Islet precursor cell (in vitro differentiated cells): ENCODE measurements around the gene ZNF592.
A peak's percentile ranks its signal among the peaks of the same experiment; 100 is the strongest.
"Not testable (repeated sequence)": the region's sequence is repeated elsewhere in the genome, so short reads cannot be mapped to it uniquely, and the experiment has no call there.

Source experiments
- DNase-seq: peaks from one replicate; pipeline ENCODE4 v3.0.0-alpha.2; 2018

Gene ZNF592

GRCh38 chr15:84748274-84749110 lies at the start of gene ZNF592:
TSS of gene ZNF592 (plus strand) at chr15:84748592. CDS start at chr15:84782676, 34,084 bp downstream.
- peak; percentile 89 for DNase-seq

- DNase-seq = no peak
These were observed 48.7 kb upstream of the ZNF592 start for GRCh38 chr15:84699538-84700191.

- no peak for DNase-seq
These were observed 45.4 kb upstream of the ZNF592 start for GRCh38 chr15:84702961-84703482.

- no peak for DNase-seq
These were observed 44.6 kb upstream of the ZNF592 start for GRCh38 chr15:84703808-84704207.

GRCh38 chr15:84714372-84714771 lies 34.0 kb upstream of the ZNF592 start:
- no peak for DNase-seq

GRCh38 chr15:84714821-84715220 lies 33.6 kb upstream of the ZNF592 start:
- DNase-seq = no peak

GRCh38 chr15:84715441-84716035 lies 32.9 kb upstream of the ZNF592 start:
- DNase-seq = peak; percentile 61

GRCh38 chr15:84716036-84716732 lies 32.2 kb upstream of the ZNF592 start, which contains the start of gene SEC11A:
TSS of gene SEC11A (minus strand) at chr15:84716139. CDS start at chr15:84716075, 64 bp downstream.
- peak; percentile 98 for DNase-seq

GRCh38 chr15:84721371-84721770 lies 27.0 kb upstream of the ZNF592 start:
- no peak for DNase-seq

- DNase-seq = no peak
These were observed 25.8 kb upstream of the ZNF592 start for GRCh38 chr15:84722628-84723027.

GRCh38 chr15:84725001-84725491 lies 23.3 kb upstream of the ZNF592 start:
- DNase-seq = peak; percentile 83

GRCh38 chr15:84727429-84727828 lies 21.0 kb upstream of the ZNF592 start:
- peak; percentile 74 for DNase-seq

GRCh38 chr15:84731774-84732173 lies 16.6 kb upstream of the ZNF592 start:
- no peak for DNase-seq

GRCh38 chr15:84734794-84735479 lies 13.5 kb upstream of the ZNF592 start:
- DNase-seq = peak; percentile 94

GRCh38 chr15:84735480-84736061 lies 12.8 kb upstream of the ZNF592 start:
- DNase-seq = not testable (repeated sequence)

GRCh38 chr15:84736375-84736774 lies 12.0 kb upstream of the ZNF592 start:
- no peak for DNase-seq

GRCh38 chr15:84737005-84737404 lies 11.4 kb upstream of the ZNF592 start:
- no peak for DNase-seq

GRCh38 chr15:84740691-84741090 lies 7.7 kb upstream of the ZNF592 start:
- DNase-seq = no peak

GRCh38 chr15:84741121-84741520 lies 7.3 kb upstream of the ZNF592 start:
- no peak for DNase-seq

GRCh38 chr15:84747416-84748273 lies 747 bp upstream of the ZNF592 start:
- DNase-seq = peak; percentile 95
